ENCODE data around the gene GSPT1. TPM values are rescaled to one million over a fixed set of nuclear protein-coding genes. Genes with fewer than 3 reads are reported as not detected.

Gene GSPT1
- polyA plus RNA-seq, 1 of the 3 experiments (the other 2 are of a cell fraction) = 41.5 TPM

DNA sequence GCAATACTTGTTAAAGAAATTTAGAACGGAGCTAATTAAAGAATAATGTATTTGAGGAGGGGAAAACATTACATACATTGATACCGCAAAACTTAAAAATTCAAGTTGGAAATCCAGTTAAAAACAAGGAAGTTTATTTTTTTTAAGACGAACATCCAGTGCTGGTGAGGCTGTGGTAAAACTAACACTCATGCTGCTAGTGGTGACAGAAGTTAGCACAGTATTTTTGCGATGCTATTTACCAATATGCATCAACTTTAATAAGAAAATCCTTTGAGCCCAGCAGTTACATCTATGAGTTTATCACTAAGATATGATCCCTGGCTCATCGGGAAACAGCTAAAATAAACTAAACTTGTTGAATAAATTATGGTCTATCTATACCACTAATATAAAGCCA, 31.7 kb downstream of the GSPT1 start:
- Histone ChIP-seq H2AFZ (ENCODE audit: low read depth) (no peak overlapping the region), H3K79me2 (ENCODE audit: insufficient read depth) (peaks cover 56% of the 10 kb centered on the region; the same call in 1 of the 2 replicates), H3K9me3 (no peaks in the 10 kb centered on the region), H3K27ac (ENCODE audit: low read depth in 2 of 2, low read length in 1 of 2) (no peak overlapping the region), H4K20me1 (ENCODE audit: insufficient read depth) (no peaks in the 10 kb centered on the region), H3K4me3 (ENCODE audit: low read depth in 2 of 2, low read length in 1 of 2) (no peak overlapping the region), H3K9ac (no peak overlapping the region), H3K27me3 (ENCODE audit: insufficient read depth) (no peaks in the 10 kb centered on the region), H3K36me3 (replicated peaks in 1 of 2; ENCODE audit: control insufficient read depth in 1 of 2, insufficient read depth in 2 of 2, low read length in 1 of 2) (peaks cover 42 to 89% of the 10 kb centered on the region in 2 experiments), H3K4me1 (ENCODE audit: control insufficient read depth in 1 of 2, insufficient read depth in 2 of 2, low read depth in 1 of 2, low read length in 1 of 2) (no peaks in the 10 kb centered on the region), H3K4me2 (no peak overlapping the region), H3F3A (replicated peaks; ENCODE audit: insufficient read depth) (peaks cover 28% of the 10 kb centered on the region), H3K9me2 (no peaks in the 10 kb centered on the region)
- POLR2A ChIA-PET = no interaction called here
- DNase-seq = no peak
- CTCF ChIA-PET = no interaction called here
- TF ChIP-seq, protein P1, sequence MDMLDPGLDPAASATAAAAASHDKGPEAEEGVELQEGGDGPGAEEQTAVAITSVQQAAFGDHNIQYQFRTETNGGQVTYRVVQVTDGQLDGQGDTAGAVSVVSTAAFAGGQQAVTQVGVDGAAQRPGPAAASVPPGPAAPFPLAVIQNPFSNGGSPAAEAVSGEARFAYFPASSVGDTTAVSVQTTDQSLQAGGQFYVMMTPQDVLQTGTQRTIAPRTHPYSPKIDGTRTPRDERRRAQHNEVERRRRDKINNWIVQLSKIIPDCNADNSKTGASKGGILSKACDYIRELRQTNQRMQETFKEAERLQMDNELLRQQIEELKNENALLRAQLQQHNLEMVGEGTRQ (IDR thresholded peaks at IDR 0.05; ENCODE audit: borderline replicate concordance, low read depth, low read length) = no peak
- TF ChIP-seq, protein P2, sequence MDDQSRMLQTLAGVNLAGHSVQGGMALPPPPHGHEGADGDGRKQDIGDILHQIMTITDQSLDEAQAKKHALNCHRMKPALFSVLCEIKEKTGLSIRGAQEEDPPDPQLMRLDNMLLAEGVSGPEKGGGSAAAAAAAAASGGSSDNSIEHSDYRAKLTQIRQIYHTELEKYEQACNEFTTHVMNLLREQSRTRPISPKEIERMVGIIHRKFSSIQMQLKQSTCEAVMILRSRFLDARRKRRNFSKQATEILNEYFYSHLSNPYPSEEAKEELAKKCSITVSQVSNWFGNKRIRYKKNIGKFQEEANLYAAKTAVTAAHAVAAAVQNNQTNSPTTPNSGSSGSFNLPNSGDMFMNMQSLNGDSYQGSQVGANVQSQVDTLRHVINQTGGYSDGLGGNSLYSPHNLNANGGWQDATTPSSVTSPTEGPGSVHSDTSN (IDR thresholded peaks at IDR 0.05) = no peak
- no peak for TF ChIP-seq FOXM1 (IDR thresholded peaks at IDR 0.05; ENCODE audit: low read depth)
- TF ChIP-seq TCF12 (IDR thresholded peaks at IDR 0.05) = no peak
- no peak for TF ChIP-seq JUND (IDR thresholded peaks at IDR 0.05)
- TF ChIP-seq RXRA (IDR thresholded peaks at IDR 0.05; ENCODE audit: borderline replicate concordance, low read depth) = no peak
- TF ChIP-seq RAD21 (IDR thresholded peaks at IDR 0.05; ENCODE audit: low read length) = no peak
- no peak for TF ChIP-seq SMC3 (IDR thresholded peaks at IDR 0.05; ENCODE audit: low read depth, low read length)
- no peak for TF ChIP-seq RCOR1 (IDR thresholded peaks at IDR 0.05; ENCODE audit: low read length)
- no peak for TF ChIP-seq TEAD4 (IDR thresholded peaks at IDR 0.05; ENCODE audit: borderline replicate concordance, insufficient read depth)
- TF ChIP-seq GABPA (IDR thresholded peaks at IDR 0.05; ENCODE audit: low read depth) = no peak
- TF ChIP-seq TAF1 (IDR thresholded peaks at IDR 0.05; ENCODE audit: borderline replicate concordance, low read depth, low read length) = no peak
- no peak for TF ChIP-seq FOSL2 (IDR thresholded peaks at IDR 0.05; ENCODE audit: borderline replicate concordance, low read depth)
- no peak for TF ChIP-seq SIN3A (IDR thresholded peaks at IDR 0.05; ENCODE audit: borderline replicate concordance, low read depth, low read length)
- TF ChIP-seq CHD2 (IDR thresholded peaks at IDR 0.05; ENCODE audit: low read length, partially characterized antibody) = no peak
- no peak for TF ChIP-seq FOXJ3 (CRISPR knock-in tag; IDR thresholded peaks at IDR 0.05)
- 97% methylated on average over 5 of the region's 5 CpGs for WGBS (ENCODE audit: low lambda C conversion rate)

DNA sequence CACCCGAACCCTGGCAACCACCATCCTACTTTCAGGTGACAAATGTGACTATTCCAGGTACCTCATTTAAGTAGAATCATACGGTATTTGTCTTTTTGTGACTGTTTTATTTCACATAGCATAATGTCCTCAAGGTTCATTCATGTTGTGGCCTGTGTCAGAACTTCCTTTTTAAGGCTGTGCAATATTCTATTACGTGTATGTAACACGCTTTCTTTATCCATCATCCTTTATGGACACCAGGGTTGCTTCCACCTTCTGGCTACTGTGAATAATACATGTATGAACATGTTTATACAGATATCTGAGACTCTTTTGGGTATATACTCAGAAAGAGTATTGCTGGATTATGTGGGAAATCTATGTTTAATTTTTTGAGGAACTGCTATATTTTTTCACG, 35.7 kb downstream of the GSPT1 start:
- H3K9ac ChIP-seq = no peak overlapping the region
- no peak overlapping the region for H3K4me3 ChIP-seq (ENCODE audit: low read depth in 2 of 2, low read length in 1 of 2)
- TF ChIP-seq GABPA (IDR thresholded peaks at IDR 0.05; ENCODE audit: low read depth) = no peak
- TF ChIP-seq, protein P3, sequence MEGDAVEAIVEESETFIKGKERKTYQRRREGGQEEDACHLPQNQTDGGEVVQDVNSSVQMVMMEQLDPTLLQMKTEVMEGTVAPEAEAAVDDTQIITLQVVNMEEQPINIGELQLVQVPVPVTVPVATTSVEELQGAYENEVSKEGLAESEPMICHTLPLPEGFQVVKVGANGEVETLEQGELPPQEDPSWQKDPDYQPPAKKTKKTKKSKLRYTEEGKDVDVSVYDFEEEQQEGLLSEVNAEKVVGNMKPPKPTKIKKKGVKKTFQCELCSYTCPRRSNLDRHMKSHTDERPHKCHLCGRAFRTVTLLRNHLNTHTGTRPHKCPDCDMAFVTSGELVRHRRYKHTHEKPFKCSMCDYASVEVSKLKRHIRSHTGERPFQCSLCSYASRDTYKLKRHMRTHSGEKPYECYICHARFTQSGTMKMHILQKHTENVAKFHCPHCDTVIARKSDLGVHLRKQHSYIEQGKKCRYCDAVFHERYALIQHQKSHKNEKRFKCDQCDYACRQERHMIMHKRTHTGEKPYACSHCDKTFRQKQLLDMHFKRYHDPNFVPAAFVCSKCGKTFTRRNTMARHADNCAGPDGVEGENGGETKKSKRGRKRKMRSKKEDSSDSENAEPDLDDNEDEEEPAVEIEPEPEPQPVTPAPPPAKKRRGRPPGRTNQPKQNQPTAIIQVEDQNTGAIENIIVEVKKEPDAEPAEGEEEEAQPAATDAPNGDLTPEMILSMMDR (IDR thresholded peaks at IDR 0.05) = peak; percentile 16; the same call in 1 of the 2 replicates
- peaks cover 27% of the 10 kb centered on the region for H3F3A ChIP-seq (replicated peaks; ENCODE audit: insufficient read depth)
- H2AFZ ChIP-seq (ENCODE audit: low read depth) = no peak overlapping the region
- ChIA-PET CTCF (no interaction called here), POLR2A (no interaction called here)
- WGBS (ENCODE audit: low lambda C conversion rate) = 98% methylated on average over 5 of the region's 5 CpGs
- no peaks in the 10 kb centered on the region for H3K27me3 ChIP-seq (ENCODE audit: insufficient read depth)
- no peaks in the 10 kb centered on the region for H3K9me2 ChIP-seq
- no peaks in the 10 kb centered on the region for H3K4me1 ChIP-seq (ENCODE audit: control insufficient read depth in 1 of 2, insufficient read depth in 2 of 2, low read depth in 1 of 2, low read length in 1 of 2)
- H3K9me3 ChIP-seq = no peaks in the 10 kb centered on the region
- peaks cover 45% of the 10 kb centered on the region; the same call in 1 of the 2 replicates for H3K79me2 ChIP-seq (ENCODE audit: insufficient read depth)
- no peak for DNase-seq
- peaks cover 46 to 77% of the 10 kb centered on the region in 2 experiments for H3K36me3 ChIP-seq (replicated peaks in 1 of 2; ENCODE audit: control insufficient read depth in 1 of 2, insufficient read depth in 2 of 2, low read length in 1 of 2)
- no peak overlapping the region; a peak in 1 of 4 replicates for H3K27ac ChIP-seq (ENCODE audit: low read depth in 2 of 2, low read length in 1 of 2)
- H3K4me2 ChIP-seq = no peak overlapping the region
- H4K20me1 ChIP-seq (ENCODE audit: insufficient read depth) = no peaks in the 10 kb centered on the region
